ENCODE results near the gene TLN1.

Gene TLN1

GRCh38 chr9:35726931-35727330 lies 5.1 kb downstream of the TLN1 start:
- Mint-ChIP-seq H3K9me3 (no peaks in the 10 kb centered on the region), H3K4me1 (peaks cover 4% of the 10 kb centered on the region), H3K4me3 (peak overlapping the region; percentile 65), H3K27ac (no peak overlapping the region), H3K27me3 (no peaks in the 10 kb centered on the region), H3K36me3 (peaks cover 33% of the 10 kb centered on the region)
- peak; percentile 78 for ATAC-seq

DNA sequence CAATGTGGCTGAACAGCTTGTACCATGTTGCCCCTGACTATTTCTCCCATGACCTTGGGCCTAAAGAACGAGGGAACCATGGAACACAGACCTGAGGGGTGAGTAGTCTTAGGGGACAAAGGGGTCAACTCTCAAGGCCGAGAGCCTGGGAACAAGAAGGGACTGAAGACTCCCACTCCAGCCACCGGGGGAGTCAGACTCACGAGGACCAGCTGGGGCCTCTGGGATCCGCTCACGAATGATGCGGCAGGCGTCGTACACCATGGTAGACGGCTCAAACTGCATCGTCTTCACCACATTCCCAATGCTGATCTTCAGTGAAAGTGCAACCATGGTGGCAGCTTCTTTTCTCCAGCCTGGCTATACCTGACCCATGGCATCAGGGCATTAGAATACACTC lies 6.6 kb downstream of the TLN1 start:
- H3K36me3 Mint-ChIP-seq: peaks cover 46% of the 10 kb centered on the region

DNA sequence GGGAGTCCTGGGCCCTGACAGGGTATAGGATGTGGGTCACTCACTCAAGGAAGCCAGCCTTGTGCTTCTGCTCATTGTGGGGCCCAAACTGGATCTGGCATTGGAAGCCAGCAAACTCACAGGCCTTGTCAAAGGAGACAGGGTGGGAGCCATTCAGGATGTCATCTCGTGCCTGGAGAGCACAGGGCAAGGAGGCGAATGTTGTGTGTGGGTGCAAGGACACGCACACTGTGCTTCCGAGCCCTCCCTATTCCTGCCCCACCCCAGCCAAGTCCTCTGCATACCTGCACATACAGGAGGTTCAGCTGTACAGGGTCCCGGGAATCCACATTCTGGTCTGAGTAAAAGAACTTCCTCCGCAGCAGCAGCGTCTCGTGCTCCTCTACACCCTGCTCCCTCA lies 8.1 kb downstream of the TLN1 start:
- no peak overlapping the region for H3K27ac Mint-ChIP-seq
- no peaks in the 10 kb centered on the region for H3K9me3 Mint-ChIP-seq
- peaks cover 24% of the 10 kb centered on the region for H3K4me1 Mint-ChIP-seq
- no peak for ATAC-seq
- peaks cover 57% of the 10 kb centered on the region for H3K36me3 Mint-ChIP-seq
- no peak overlapping the region for H3K4me3 Mint-ChIP-seq
- H3K27me3 Mint-ChIP-seq: no peaks in the 10 kb centered on the region

More for the DNA sequence above, 6.6 kb downstream of the TLN1 start:
- no peak for ATAC-seq
- Mint-ChIP-seq H3K4me3 (no peak overlapping the region), H3K27me3 (no peaks in the 10 kb centered on the region), H3K27ac (peak overlapping the region; percentile 47), H3K4me1 (peaks cover 10% of the 10 kb centered on the region), H3K9me3 (no peaks in the 10 kb centered on the region)

GRCh38 chr9:35723426-35723825 lies 8.6 kb downstream of the TLN1 start:
- H3K4me3 Mint-ChIP-seq: no peak overlapping the region
- peaks cover 58% of the 10 kb centered on the region for H3K36me3 Mint-ChIP-seq
- H3K4me1 Mint-ChIP-seq: peaks cover 29% of the 10 kb centered on the region
- no peaks in the 10 kb centered on the region for H3K27me3 Mint-ChIP-seq
- H3K27ac Mint-ChIP-seq: no peak overlapping the region
- no peak for ATAC-seq
- no peaks in the 10 kb centered on the region for H3K9me3 Mint-ChIP-seq

DNA sequence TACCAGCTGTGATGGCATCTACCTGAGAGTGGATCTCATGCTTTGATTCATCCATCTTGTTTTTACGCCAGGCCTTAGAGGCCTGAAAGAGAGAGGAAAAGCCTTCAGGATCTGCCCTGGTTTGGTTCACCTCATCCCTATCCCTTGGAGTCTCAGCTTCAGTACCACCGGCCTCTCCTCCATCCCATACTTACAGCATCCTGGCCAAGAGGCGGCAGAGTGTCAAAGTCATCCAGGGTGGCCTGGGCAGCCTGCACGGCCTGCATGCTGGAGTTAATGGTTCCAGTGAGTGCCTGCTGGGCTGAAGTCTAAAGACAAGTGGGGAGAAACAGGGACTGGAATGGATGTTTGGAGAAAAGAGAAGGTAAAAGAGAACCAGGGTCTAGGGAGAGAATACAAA lies 12.4 kb downstream of the TLN1 start:
- peak overlapping the region; percentile 12 for H3K4me3 Mint-ChIP-seq
- peaks cover 39% of the 10 kb centered on the region for H3K4me1 Mint-ChIP-seq
- no peaks in the 10 kb centered on the region for H3K9me3 Mint-ChIP-seq
- peaks cover 76% of the 10 kb centered on the region for H3K36me3 Mint-ChIP-seq
- H3K27me3 Mint-ChIP-seq: no peaks in the 10 kb centered on the region
- peak overlapping the region; percentile 85 for H3K27ac Mint-ChIP-seq
- ATAC-seq: no peak

GRCh38 chr9:35718721-35719511 lies 13.1 kb downstream of the TLN1 start:
- ATAC-seq: peak; percentile 99
- Mint-ChIP-seq H3K27me3 (no peaks in the 10 kb centered on the region), H3K4me3 (peak overlapping the region; percentile 25), H3K9me3 (no peaks in the 10 kb centered on the region), H3K4me1 (peaks cover 39% of the 10 kb centered on the region), H3K27ac (peak overlapping the region; percentile 85), H3K36me3 (peaks cover 78% of the 10 kb centered on the region)

GRCh38 chr9:35717132-35717870 lies 14.7 kb downstream of the TLN1 start:
- H3K27ac Mint-ChIP-seq: peak overlapping the region; percentile 85

GRCh38 chr9:35716230-35716629 lies 15.8 kb downstream of the TLN1 start:
- Mint-ChIP-seq H3K36me3 (peaks cover 86% of the 10 kb centered on the region), H3K27me3 (no peaks in the 10 kb centered on the region), H3K27ac (peak overlapping the region; percentile 85)

More at GRCh38 chr9:35717132-35717870, 14.7 kb downstream of the TLN1 start:
- peaks cover 86% of the 10 kb centered on the region for H3K36me3 Mint-ChIP-seq
- ATAC-seq: no peak
- H3K4me1 Mint-ChIP-seq: peaks cover 38% of the 10 kb centered on the region
- no peaks in the 10 kb centered on the region for H3K9me3 Mint-ChIP-seq
- no peak overlapping the region for H3K4me3 Mint-ChIP-seq
- H3K27me3 Mint-ChIP-seq: no peaks in the 10 kb centered on the region

GRCh38 chr9:35714579-35715252 lies 17.3 kb downstream of the TLN1 start:
- H3K4me3 Mint-ChIP-seq: no peak overlapping the region
- peaks cover 84% of the 10 kb centered on the region for H3K36me3 Mint-ChIP-seq
- peaks cover 29% of the 10 kb centered on the region for H3K4me1 Mint-ChIP-seq
- H3K9me3 Mint-ChIP-seq: no peaks in the 10 kb centered on the region
- no peaks in the 10 kb centered on the region for H3K27me3 Mint-ChIP-seq
- no peak for ATAC-seq
- H3K27ac Mint-ChIP-seq: peak overlapping the region; percentile 42

More at GRCh38 chr9:35716230-35716629, 15.8 kb downstream of the TLN1 start:
- Mint-ChIP-seq H3K9me3 (no peaks in the 10 kb centered on the region), H3K4me1 (peaks cover 35% of the 10 kb centered on the region), H3K4me3 (no peak overlapping the region)
- ATAC-seq: no peak

DNA sequence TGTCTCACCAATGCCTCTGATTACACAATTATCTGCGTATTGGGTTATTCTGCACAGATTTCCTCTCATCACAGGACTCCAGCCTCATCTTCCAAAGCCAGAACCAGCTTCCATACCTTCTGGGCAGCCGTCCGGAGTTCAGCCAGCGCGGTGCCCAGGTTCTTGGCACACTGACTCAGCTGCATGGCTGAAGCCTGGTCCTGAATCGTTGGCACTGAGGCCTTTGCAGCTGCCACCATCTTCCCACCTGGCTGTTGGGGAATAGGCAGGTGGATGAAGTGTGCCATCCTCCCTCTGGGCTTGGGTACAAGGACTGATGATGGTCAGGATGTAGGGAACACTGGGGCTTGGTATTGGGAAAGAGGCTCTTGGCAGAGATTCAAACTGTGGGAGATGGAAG lies 17.9 kb downstream of the TLN1 start:
- H3K27me3 Mint-ChIP-seq: no peaks in the 10 kb centered on the region
- no peak for ATAC-seq
- H3K4me3 Mint-ChIP-seq: no peak overlapping the region
- H3K27ac Mint-ChIP-seq: no peak overlapping the region
- H3K9me3 Mint-ChIP-seq: no peaks in the 10 kb centered on the region
- peaks cover 82% of the 10 kb centered on the region for H3K36me3 Mint-ChIP-seq
- peaks cover 23% of the 10 kb centered on the region for H3K4me1 Mint-ChIP-seq

DNA sequence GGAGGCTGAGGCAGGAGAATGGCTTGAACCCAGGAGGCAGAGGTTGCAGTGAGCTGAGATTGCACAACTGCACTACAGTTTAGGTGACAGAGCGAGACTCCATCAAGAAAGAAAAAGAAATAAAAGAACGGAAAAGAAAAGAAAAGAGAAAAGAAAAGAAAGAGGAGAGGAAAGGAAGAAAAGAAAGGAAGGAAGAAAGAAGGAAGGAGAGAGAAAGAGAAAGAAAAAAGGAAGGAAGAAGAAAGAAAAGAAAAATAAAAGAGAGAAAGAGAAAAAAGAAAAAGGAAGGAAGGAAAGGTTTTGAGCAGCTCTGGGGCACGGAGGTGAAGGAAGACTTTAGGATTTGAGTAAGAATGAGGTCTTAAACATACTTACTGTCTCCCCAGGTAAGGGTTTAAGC lies 18.4 kb downstream of the TLN1 start:
- peak overlapping the region; percentile 70 for H3K27ac Mint-ChIP-seq
- H3K27me3 Mint-ChIP-seq: no peaks in the 10 kb centered on the region
- no peak overlapping the region for H3K4me3 Mint-ChIP-seq
- peaks cover 88% of the 10 kb centered on the region for H3K36me3 Mint-ChIP-seq
- peaks cover 17% of the 10 kb centered on the region for H3K4me1 Mint-ChIP-seq
- ATAC-seq: no peak
- H3K9me3 Mint-ChIP-seq: no peaks in the 10 kb centered on the region

GRCh38 chr9:35712762-35713400 lies 19.1 kb downstream of the TLN1 start:
- Mint-ChIP-seq H3K36me3 (peaks cover 88% of the 10 kb centered on the region), H3K27ac (peak overlapping the region; percentile 70), H3K9me3 (no peaks in the 10 kb centered on the region), H3K4me1 (peaks cover 10% of the 10 kb centered on the region), H3K27me3 (no peaks in the 10 kb centered on the region), H3K4me3 (no peak overlapping the region)
- no peak for ATAC-seq

DNA sequence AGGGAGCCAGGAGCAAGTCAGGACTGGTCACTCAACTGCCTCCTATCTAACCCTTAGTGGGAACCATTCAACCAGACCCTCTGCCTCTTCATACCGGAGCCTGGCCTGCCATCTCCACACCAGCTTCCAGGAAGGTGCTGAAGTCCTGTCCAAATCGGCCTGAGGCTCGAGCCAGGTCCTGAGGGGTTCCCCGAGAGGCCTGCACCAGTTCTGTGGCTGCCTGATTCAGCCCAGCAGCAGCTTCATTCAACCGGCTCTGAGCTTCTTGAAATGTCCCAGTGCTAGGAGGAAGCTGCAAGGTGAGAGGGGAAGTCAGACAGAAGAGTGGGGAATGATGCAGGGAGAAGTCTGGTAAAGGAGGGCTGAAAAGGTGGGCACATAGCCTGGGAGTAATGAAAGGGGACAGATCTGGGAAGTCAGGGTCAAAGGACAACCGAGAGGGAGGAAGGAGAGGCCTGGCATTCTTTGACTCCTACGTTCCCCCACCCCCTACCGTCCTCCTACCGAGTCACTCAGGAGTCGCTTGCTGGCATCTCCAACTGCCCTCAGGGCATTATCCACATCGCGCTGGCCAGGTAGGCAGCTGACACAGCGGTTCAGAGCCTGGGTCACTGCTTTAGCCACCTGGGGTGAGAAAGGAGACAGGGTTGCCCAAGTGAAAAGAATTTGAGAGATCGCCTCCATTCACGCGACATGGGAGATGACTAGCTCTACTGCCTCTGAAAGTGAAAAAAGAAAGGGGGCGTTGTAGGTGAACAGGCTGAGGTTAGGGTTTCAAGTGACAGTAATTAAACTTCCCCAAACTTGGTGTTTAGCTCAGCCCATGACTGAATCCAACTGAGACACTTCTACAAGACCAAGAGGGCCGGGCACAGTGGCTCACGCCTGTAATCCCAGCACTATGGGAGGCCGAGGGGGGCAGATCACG lies 20.2 kb downstream of the TLN1 start:
- Mint-ChIP-seq H3K27ac (peak overlapping the region; percentile 29), H3K4me3 (no peak overlapping the region)
- ATAC-seq: peak; percentile 73

DNA sequence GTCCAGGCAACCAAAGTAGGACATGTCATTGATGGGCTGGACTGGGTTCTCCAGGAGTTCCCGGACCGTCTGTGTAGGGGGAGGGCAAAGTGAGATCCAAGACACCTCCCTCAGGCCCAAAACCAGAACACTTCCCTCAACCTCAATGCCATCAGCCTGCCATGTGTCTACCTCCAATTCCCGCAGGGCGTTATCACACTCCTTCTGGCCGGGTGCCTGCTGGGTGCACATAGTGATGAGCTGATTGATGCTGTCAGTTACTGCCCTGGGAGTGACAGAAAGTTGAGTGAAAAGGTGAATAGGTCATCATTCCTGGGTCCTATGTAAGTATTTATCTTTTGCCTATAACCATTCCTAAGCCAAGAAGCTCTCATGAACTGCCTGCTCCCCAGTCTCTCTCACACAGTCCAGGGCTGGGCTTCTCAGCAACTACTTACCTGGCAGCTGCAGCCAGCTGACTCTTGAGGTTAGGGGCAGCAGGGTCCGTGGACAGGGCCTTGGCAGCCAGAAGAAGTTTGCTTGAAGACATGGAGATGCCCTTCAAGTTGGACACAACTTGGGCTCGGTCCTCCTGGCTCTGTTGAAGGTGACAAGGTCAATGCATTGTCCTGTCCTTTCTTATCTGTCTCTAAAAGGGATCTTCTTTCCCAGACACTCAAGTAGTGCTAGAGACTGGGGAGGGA lies 21.0 kb downstream of the TLN1 start:
- Mint-ChIP-seq H3K27me3 (no peaks in the 10 kb centered on the region), H3K4me1 (peaks cover 6% of the 10 kb centered on the region), H3K36me3 (peaks cover 85% of the 10 kb centered on the region), H3K27ac (peak overlapping the region; percentile 29), H3K4me3 (no peak overlapping the region), H3K9me3 (no peaks in the 10 kb centered on the region)
- no peak for ATAC-seq

More for the DNA sequence above, 20.2 kb downstream of the TLN1 start:
- Mint-ChIP-seq H3K4me1 (peaks cover 10% of the 10 kb centered on the region), H3K27me3 (no peaks in the 10 kb centered on the region), H3K36me3 (peaks cover 89% of the 10 kb centered on the region), H3K9me3 (no peaks in the 10 kb centered on the region)

Data from stimulated activated memory B cell treated with anti-CD40 and anti-IgM and Interleukin-4, amounts not matched to agents 10 μg/mL and 1 μg/mL and 100 μg/mL, for 72 hours (primary cell).